Body of pancreas (tissue), 4 donors: ENCODE results near the gene TEX29. TPM values are rescaled to one million over a fixed set of nuclear protein-coding genes. Genes with fewer than 3 reads are reported as not detected.

Source experiments
- ATAC-seq: fragments of 150-250 bp; one replicate; pipeline ENCODE4 v1.9.1; 2016
- DNase-seq, 4 donors: peaks; one replicate each; pipeline ENCODE4 v3.0.0-alpha.2; 2019
- H3K27ac ChIP-seq, 4 donors: fragments of 200-600 bp; sonication (generic); 1 replicate in 3 of 4; 2 replicates in 1 of 4; pipeline versions ENCODE4 v1.5.1 to v1.6.1; 2016 to 2019; ENCODE audit warnings: mild to moderate bottlenecking in 1 of 4, mixed read lengths in 1 of 4, moderate library complexity in 1 of 4
- H3K27me3 ChIP-seq, 2 donors: fragments of 200-600 bp; sonication (generic); one replicate each; pipeline ENCODE4 v1.6.0; 2016; ENCODE audit warnings: mild to moderate bottlenecking in 1 of 2
- H3K36me3 ChIP-seq, 2 donors: fragments of 200-600 bp; sonication (generic); replicated peaks in 1 of 2; 2 replicates each; pipeline ENCODE4 v1.5.1; 2016; ENCODE audit warnings: low read depth in 2 of 2; ENCODE audit not compliant: insufficient read depth in 1 of 2
- H3K4me1 ChIP-seq: fragments of 200-600 bp; sonication (generic); one replicate; pipeline ENCODE4 v1.6.0; 2016
- H3K4me3 ChIP-seq, 2 donors: fragments of 200-600 bp; sonication (generic); 1 replicate in 1 of 2; 2 replicates in 1 of 2; pipeline ENCODE4 v1.5.1; 2016 to 2019
- H3K9me3 ChIP-seq, 3 donors: fragments of 200-600 bp; sonication (generic); 1 replicate in 2 of 3; 2 replicates in 1 of 3; pipeline ENCODE4 v1.5.1; 2016
- POLR2A ChIP-seq, 3 donors: fragments of 450-650 bp; IDR thresholded peaks; one replicate each; pipeline ENCODE4 v1.6.1; 2016; ENCODE audit warnings: antibody characterized with exemption in 3 of 3, mild to moderate bottlenecking in 2 of 3
- WGBS, 2 donors: methylation state at CpG; one replicate each; pipeline ENCODE4 v1.1.5; 2017; 5-methylcytosine and 5-hydroxymethylcytosine counted together
- intact Hi-C: fragments of 100-400 bp; cut with DNase I; formaldehyde crosslinking; loops from one replicate; pipeline ENCODE4 v1.15.1; 2023
- total RNA-seq, 2 donors: library from RNA; depleted of rRNA; stranded (reverse); fragments of >200 nt; gene quantifications; one replicate each; pipeline ENCODE4 v1.1.0, GENCODE V29; 2016
- TF ChIP-seq, protein P1 (sequence below), 7 experiments: fragments of 450-650 bp in 4 of 7; fragments of 200-600 bp in 3 of 7; sonication (generic) in 3 of 7; IDR thresholded peaks; one replicate each; pipeline ENCODE4 v1.5.1; 2016 to 2019; ENCODE audit warnings: antibody characterized with exemption in 7 of 7

Gene TEX29
- total RNA-seq, 2 donors from 2014 or later = not detected

DNA sequence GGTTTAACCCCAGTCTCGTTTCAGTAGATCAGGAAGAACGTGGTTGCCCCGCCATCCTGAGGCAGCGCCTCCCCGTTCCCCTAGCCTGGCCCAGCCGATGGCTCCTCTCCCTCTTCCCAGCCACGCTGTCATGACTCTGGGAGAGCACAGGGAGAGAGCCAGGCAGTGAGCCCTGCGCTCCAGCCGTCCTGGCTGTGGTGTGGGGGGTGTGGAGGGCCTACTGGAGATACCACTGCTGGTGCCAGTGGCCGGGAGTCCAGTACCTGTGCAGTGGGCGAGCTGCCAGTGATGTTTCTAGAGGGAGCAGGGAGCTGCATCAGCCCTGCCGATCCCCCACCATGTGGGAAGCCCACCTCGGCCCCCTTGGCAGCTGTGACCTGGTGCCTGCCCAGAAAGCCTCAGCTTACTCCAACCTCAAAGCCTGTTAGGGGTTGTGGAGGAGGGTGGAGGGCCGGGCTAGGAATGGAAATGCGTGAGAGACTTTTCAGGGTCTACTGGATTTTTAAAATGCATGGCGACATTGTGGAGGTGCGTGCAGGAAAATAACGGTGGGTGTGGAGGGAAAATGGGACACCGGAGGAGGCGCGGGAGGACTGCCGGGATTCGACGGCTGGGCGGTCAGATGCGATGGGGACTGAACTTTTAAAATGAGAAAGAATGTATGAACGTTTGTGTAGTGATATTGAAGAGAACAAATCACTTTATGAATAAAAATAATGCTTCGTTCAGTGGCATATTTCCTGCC lies 4.9 kb downstream of the TEX29 start:
- TF ChIP-seq, protein P1, sequence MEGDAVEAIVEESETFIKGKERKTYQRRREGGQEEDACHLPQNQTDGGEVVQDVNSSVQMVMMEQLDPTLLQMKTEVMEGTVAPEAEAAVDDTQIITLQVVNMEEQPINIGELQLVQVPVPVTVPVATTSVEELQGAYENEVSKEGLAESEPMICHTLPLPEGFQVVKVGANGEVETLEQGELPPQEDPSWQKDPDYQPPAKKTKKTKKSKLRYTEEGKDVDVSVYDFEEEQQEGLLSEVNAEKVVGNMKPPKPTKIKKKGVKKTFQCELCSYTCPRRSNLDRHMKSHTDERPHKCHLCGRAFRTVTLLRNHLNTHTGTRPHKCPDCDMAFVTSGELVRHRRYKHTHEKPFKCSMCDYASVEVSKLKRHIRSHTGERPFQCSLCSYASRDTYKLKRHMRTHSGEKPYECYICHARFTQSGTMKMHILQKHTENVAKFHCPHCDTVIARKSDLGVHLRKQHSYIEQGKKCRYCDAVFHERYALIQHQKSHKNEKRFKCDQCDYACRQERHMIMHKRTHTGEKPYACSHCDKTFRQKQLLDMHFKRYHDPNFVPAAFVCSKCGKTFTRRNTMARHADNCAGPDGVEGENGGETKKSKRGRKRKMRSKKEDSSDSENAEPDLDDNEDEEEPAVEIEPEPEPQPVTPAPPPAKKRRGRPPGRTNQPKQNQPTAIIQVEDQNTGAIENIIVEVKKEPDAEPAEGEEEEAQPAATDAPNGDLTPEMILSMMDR (IDR thresholded peaks at IDR 0.05) = no peak
- TF ChIP-seq POLR2A (IDR thresholded peaks at IDR 0.05) = no peak
- H3K27ac ChIP-seq = no peak overlapping the region
- WGBS, 2 donors = 79 to 83% methylated on average over 18 to 28 of the region's 28 CpGs
- ATAC-seq = no peak
- no peaks in the 10 kb centered on the region for H3K27me3 ChIP-seq
- H3K36me3 ChIP-seq = no peaks in the 10 kb centered on the region
- H3K4me3 ChIP-seq = no peak overlapping the region
- intact Hi-C loops = no loop called here
- no peaks in the 10 kb centered on the region for H3K9me3 ChIP-seq
- no peaks in the 10 kb centered on the region for H3K4me1 ChIP-seq
- no peak for DNase-seq

DNA sequence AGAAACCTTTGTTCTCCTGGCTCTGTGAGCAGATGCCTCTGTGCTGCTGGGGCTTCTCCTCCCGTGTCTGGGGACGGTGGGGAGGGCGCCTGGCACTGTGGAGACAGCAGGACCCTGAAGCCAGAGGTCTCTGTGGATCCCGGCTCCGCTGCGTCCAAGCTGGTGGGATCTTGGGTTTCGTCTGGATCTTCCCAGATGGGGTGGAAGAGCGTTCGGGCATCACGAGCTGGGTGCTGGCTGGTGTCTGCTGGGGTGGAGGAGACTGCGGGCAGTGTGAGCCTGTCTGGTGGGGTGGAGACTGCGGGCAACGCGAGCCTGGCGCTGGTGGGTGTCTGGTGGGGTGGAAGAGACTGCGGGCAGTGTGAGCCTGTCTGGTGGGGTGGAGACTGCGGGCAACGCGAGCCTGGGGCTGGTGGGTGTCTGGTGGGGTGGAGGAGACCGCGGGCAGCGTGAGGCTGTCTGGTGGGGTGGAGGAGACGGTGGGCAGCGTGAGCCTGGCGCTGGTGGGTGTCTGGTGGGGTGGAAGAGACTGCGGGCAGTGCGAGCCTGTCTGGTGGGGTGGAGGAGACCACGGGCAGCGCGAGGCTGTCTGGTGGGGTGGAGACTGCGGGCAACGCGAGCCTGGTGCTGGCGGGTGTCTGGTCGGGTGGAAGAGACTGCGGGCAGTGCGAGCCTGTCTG lies 5.6 kb downstream of the TEX29 start:
- Histone ChIP-seq H3K36me3 (no peaks in the 10 kb centered on the region), H3K9me3 (no peaks in the 10 kb centered on the region), H3K27me3 (no peaks in the 10 kb centered on the region), H3K4me1 (no peaks in the 10 kb centered on the region), H3K4me3 (no peak overlapping the region), H3K27ac (no peak overlapping the region)
- no peak for ATAC-seq
- intact Hi-C loops = no loop called here
- no peak for DNase-seq
- TF ChIP-seq, protein P1 (IDR thresholded peaks at IDR 0.05) = no peak
- no peak for TF ChIP-seq POLR2A (IDR thresholded peaks at IDR 0.05)
- WGBS, 2 donors = 85 to 88% methylated on average over 35 to 37 of the region's 37 CpGs

DNA sequence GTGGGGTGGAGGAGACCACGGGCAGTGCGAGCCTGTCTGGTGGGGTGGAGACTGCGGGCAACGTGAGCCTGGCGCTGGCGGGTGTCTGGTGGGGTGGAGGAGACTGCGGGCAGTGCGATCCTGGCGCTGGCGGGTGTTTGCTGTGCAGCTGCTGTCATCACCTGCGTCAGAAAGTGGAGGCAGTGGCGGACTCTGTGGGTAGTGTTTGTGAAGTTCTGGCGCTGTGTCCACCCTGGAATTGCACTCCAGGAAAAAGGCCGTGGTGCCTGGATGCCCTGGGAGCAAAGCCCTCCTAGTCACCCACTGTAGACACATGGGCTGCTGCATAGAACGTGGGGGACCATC lies 6.2 kb downstream of the TEX29 start:
- WGBS, 2 donors = 79 to 94% methylated on average over 12 to 15 of the region's 15 CpGs
- intact Hi-C loops = no loop called here
- TF ChIP-seq, protein P1 (IDR thresholded peaks at IDR 0.05) = no peak
- TF ChIP-seq POLR2A (IDR thresholded peaks at IDR 0.05) = no peak
- DNase-seq = no peak
- no peaks in the 10 kb centered on the region for H3K36me3 ChIP-seq
- H3K4me3 ChIP-seq = no peak overlapping the region
- no peaks in the 10 kb centered on the region for H3K4me1 ChIP-seq
- H3K27me3 ChIP-seq = no peaks in the 10 kb centered on the region
- H3K9me3 ChIP-seq = no peaks in the 10 kb centered on the region
- ATAC-seq = no peak
- no peak overlapping the region for H3K27ac ChIP-seq

DNA sequence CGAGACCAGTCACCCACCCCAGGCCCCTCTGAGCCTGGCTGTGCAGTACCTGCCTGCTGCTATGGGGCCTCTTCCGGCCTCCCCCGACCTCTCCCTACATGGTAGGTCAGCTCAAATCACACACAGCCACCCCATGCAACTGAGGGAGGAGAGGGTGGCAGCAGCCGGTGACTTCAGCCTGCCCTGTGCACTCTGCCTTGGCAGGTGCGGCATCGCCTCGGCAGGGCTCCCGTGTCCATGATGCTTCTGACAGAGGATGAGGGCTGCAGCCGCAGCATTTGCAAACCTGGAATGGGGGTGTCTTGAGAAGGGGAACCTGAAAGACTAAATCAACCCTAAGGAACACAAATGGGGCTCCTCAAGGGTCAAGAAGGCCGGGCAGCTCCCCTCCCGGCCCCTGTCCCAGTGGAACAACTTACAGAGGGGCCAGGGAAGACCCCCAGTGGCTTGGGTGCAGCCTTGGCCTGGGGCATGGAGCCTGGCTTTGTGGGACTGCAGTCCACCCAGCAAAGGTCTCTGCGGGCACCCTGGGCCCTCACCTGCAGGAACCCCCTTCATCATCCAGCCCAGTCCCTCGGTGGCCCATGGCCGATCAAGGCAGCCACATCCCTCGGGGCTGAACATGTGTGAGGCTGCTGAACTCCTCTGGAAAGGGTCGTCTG lies 6.7 kb downstream of the TEX29 start:
- intact Hi-C loops = no loop called here
- H3K9me3 ChIP-seq = no peaks in the 10 kb centered on the region
- ATAC-seq = no peak
- WGBS, 2 donors = 78 to 79% methylated on average over 5 to 16 of the region's 16 CpGs
- H3K4me1 ChIP-seq = no peaks in the 10 kb centered on the region
- H3K27me3 ChIP-seq = no peaks in the 10 kb centered on the region
- DNase-seq = no peak
- no peak overlapping the region for H3K27ac ChIP-seq
- TF ChIP-seq, protein P1 (IDR thresholded peaks at IDR 0.05) = no peak
- no peak for TF ChIP-seq POLR2A (IDR thresholded peaks at IDR 0.05)
- H3K36me3 ChIP-seq = no peaks in the 10 kb centered on the region
- H3K4me3 ChIP-seq = no peak overlapping the region
